K562 (cell line): ENCODE data around the gene MLLT11. TPM values are rescaled to one million over a fixed set of nuclear protein-coding genes. Genes with fewer than 3 reads are reported as not detected.

Source experiments
- ATAC-seq: fragments of 200-7000 bp; cut with Tn5 transposase; 3 replicates; pipeline ENCODE4 v1.9.1; 2020; ENCODE audit warnings: moderate library complexity
- BruUV-seq: library from RNA; stranded (reverse); fragments of 400-500 nt; replicated peaks from 2 replicates; lab custom pipeline; 2021; lab: Mats Ljungman, UMichigan
- CTCF ChIA-PET: fragments of 300-600 bp; formaldehyde crosslinking; extraction: SDS; loops from one replicate; lab custom pipeline; 2021; ENCODE audit warnings: low intra/inter-chr PET ratio; lab: Yijun Ruan, JAX
- POLR2A ChIA-PET: fragments of 300-600, 350-650 bp; sonication (Branson Sonifier 250); formaldehyde crosslinking; extraction: SDS; loops from one replicate; lab custom pipeline; 2021; ENCODE audit warnings: antibody characterized with exemption, inconsistent platforms; lab: Yijun Ruan, JAX
- DNase-seq, 4 experiments: peaks; one replicate each; pipeline versions ENCODE4 v3.0.0 to v3.0.0-alpha.2; 2011 to 2018; ENCODE audit warnings: low spot score in 3 of 4, mixed read lengths in 3 of 4; ENCODE audit errors: extremely low read depth in 1 of 4
- FAIRE-seq: peaks from 2 replicates; lab custom pipeline; 2011; peaks lifted over from hg19 to GRCh38; lab: Jason Lieb, UNC
- H2AFZ ChIP-seq: 2 replicates; pipeline ENCODE4 v1.6.0; 2011; ENCODE audit warnings: low read depth, low read length, control low read depth, inconsistent platforms
- H3K27ac ChIP-seq: fragments of 200-600 bp; 3 replicates; pipeline ENCODE4 v1.8.0; 2011; ENCODE audit warnings: low read depth, mild to moderate bottlenecking, control low read depth, inconsistent platforms, low read length, moderate library complexity, mixed read lengths; ENCODE audit errors: extremely low read depth
- H3K27me3 ChIP-seq, 2 experiments: fragments of 300-600 bp in 1 of 2; 2 replicates in 1 of 2; 3 replicates in 1 of 2; pipeline versions ENCODE4 v1.6.0 to v1.8.0; 2011; ENCODE audit warnings: inconsistent platforms in 2 of 2, low read length in 2 of 2, mild to moderate bottlenecking in 1 of 2, mixed read lengths in 1 of 2, moderate library complexity in 1 of 2; ENCODE audit not compliant: control insufficient read depth in 2 of 2, insufficient read depth in 2 of 2
- H3K36me3 ChIP-seq: fragments of 300-600 bp; 3 replicates; pipeline ENCODE4 v1.8.0; 2011; ENCODE audit warnings: mild to moderate bottlenecking, low read length, inconsistent platforms; ENCODE audit not compliant: control insufficient read depth, insufficient read depth
- H3K4me1 ChIP-seq, 2 experiments: fragments of 200-600 bp in 1 of 2; replicated peaks in 1 of 2; 2 replicates in 1 of 2; 3 replicates in 1 of 2; pipeline versions ENCODE4 v1.5.1 to v1.8.0; 2011; ENCODE audit warnings: inconsistent platforms in 2 of 2, low read length in 2 of 2, mild to moderate bottlenecking in 1 of 2, mixed read lengths in 1 of 2, moderate library complexity in 1 of 2; ENCODE audit not compliant: control insufficient read depth in 2 of 2, insufficient read depth in 2 of 2
- H3K4me2 ChIP-seq: 2 replicates; pipeline ENCODE4 v1.6.1; 2011; ENCODE audit warnings: low read length, control low read depth, inconsistent platforms, mixed read lengths; ENCODE audit not compliant: insufficient read depth
- H3K4me3 ChIP-seq: fragments of 200-600 bp; sonication (generic), shearing (Covaris generic); 2 replicates; pipeline ENCODE4 v1.5.1; 2016; ENCODE audit warnings: control low read depth, inconsistent platforms
- H3K79me2 ChIP-seq: fragments of 200-600 bp; 3 replicates; pipeline ENCODE4 v1.8.0; 2011; ENCODE audit warnings: low read length, inconsistent platforms; ENCODE audit not compliant: control insufficient read depth, insufficient read depth
- H3K9ac ChIP-seq, 2 experiments: 2 replicates each; pipeline versions ENCODE4 v1.6.0 to v1.6.1; 2011; ENCODE audit warnings: low read depth in 2 of 2, low read length in 2 of 2, control low read depth in 1 of 2, inconsistent platforms in 1 of 2, mild to moderate bottlenecking in 1 of 2, mixed read lengths in 1 of 2; ENCODE audit not compliant: insufficient read depth in 1 of 2
- H3K9me1 ChIP-seq: one replicate; pipeline ENCODE4 v1.6.0; 2011; ENCODE audit warnings: inconsistent platforms, mild to moderate bottlenecking, low read length, moderate library complexity; ENCODE audit not compliant: control insufficient read depth, insufficient read depth
- H3K9me3 ChIP-seq: replicated peaks from 2 replicates; pipeline ENCODE4 v1.5.1; 2011; ENCODE audit warnings: low read depth, low read length, inconsistent platforms; ENCODE audit not compliant: control insufficient read depth, insufficient read depth
- H4K20me1 ChIP-seq: replicated peaks from 2 replicates; pipeline ENCODE4 v1.6.1; 2011; ENCODE audit warnings: low read length, inconsistent platforms, mixed read lengths; ENCODE audit not compliant: control insufficient read depth, insufficient read depth
- ERF ChIP-seq: fragments of 450-650 bp; formaldehyde crosslinking; IDR thresholded peaks from 2 replicates; pipeline ENCODE4 v1.4.0; 2020; ENCODE audit warnings: mild to moderate bottlenecking, mixed read lengths
- GATA2 ChIP-seq: sonication (generic); formaldehyde crosslinking; IDR thresholded peaks from 2 replicates; pipeline ENCODE4 v1.4.0; 2020; ENCODE audit warnings: mild to moderate bottlenecking, missing genetic modification reagents
- POLR2A ChIP-seq: fragments of 450-650 bp; conservative IDR thresholded peaks from 2 replicates; pipeline ENCODE4 v1.6.1; 2016
- POLR2AphosphoS5 ChIP-seq: IDR thresholded peaks from 2 replicates; pipeline ENCODE4 v1.6.1; 2011; ENCODE audit warnings: mild to moderate bottlenecking, low read depth, low read length, moderate library complexity; ENCODE audit not compliant: control insufficient read depth, insufficient read depth
- POLR2G ChIP-seq: fragments of 200-400 bp; formaldehyde crosslinking; IDR thresholded peaks from 2 replicates; pipeline ENCODE4 v1.6.1; 2017; ENCODE audit warnings: low read depth, mild to moderate bottlenecking, antibody characterized with exemption, low read length, moderate library complexity
- POLR2H ChIP-seq: IDR thresholded peaks from 2 replicates; pipeline ENCODE4 v1.6.1; 2016; ENCODE audit warnings: missing genetic modification characterization, low read depth, mild to moderate bottlenecking, control low read depth, missing compliant biosample characterization, moderate library complexity
- RBFOX2 ChIP-seq: fragments of 200-400 bp; formaldehyde crosslinking; IDR thresholded peaks from 2 replicates; pipeline ENCODE4 v1.6.1; 2017; ENCODE audit warnings: low read depth, mild to moderate bottlenecking, low read length, moderate library complexity
- SUPT5H ChIP-seq: fragments of 450-650 bp; IDR thresholded peaks from 2 replicates; pipeline ENCODE4 v1.6.1; 2016
- TEAD2 ChIP-seq: fragments of 450-650 bp; IDR thresholded peaks from 2 replicates; pipeline ENCODE4 v1.6.1; 2016; ENCODE audit warnings: missing genetic modification characterization, control low read depth, missing compliant biosample characterization
- ZNF583 ChIP-seq: fragments of 250-450 bp; sonication (Bioruptor Pico); IDR thresholded peaks from 2 replicates; pipeline ENCODE4 v1.4.0; 2020
- ZNF717 ChIP-seq: fragments of 250-450 bp; sonication (Bioruptor Pico); IDR thresholded peaks from 2 replicates; pipeline ENCODE4 v1.5.0; 2021
- ZNF778 ChIP-seq: fragments of 450-650 bp; formaldehyde crosslinking; IDR thresholded peaks from 2 replicates; pipeline ENCODE4 v1.4.0; 2020; ENCODE audit warnings: mild to moderate bottlenecking, moderate library complexity
- WGBS: fragments of 100-300 bp; shearing (Covaris generic); methylation state at CpG from one replicate; pipeline ENCODE4 v1.1.6; 2016; ENCODE audit warnings: low coverage, mixed read lengths; ENCODE audit not compliant: insufficient coverage; ENCODE audit errors: missing lambda C conversion rate; 5-methylcytosine and 5-hydroxymethylcytosine counted together
- in situ Hi-C: fragments of 300-500 bp; cut with MboI; formaldehyde crosslinking; loops from 4 replicates; pipeline ENCODE4 v1.15.0; 2018; ENCODE audit warnings: inconsistent platforms, mixed read lengths
- intact Hi-C: fragments of 100-400 bp; cut with micrococcal nuclease; formaldehyde crosslinking; loops from 2 replicates; pipeline ENCODE4 v1.14.2; 2022
- polyA plus RNA-seq, 8 experiments: library from polyadenylated mRNA; depleted of rRNA in 4 of 8; stranded (reverse) in 5 of 8; unstranded in 3 of 8; fragments of >200 nt; fragmentation: Nextera tagmentation in 2 of 8; fragmentation: Illumina TruSeq in 1 of 8; extraction: Ambion mirVana in 2 of 8; extraction: Trizol in 1 of 8; gene quantifications; 2 replicates each; pipeline versions ENCODE4 v1.2.1 to v1.2.3, GENCODE V29; 2011 to 2014; ENCODE audit warnings: inconsistent platforms in 1 of 8, missing spikeins in 1 of 8
- total RNA-seq, 7 experiments: library from RNA; depleted of rRNA in 6 of 7; stranded (reverse); fragments of >200 nt in 6 of 7; fragmentation: Illumina TruSeq in 2 of 7; extraction: Trizol in 2 of 7; gene quantifications; 2 replicates each; pipeline versions ENCODE4 v1.2.1 to v1.2.3, GENCODE V29; 2011 to 2021; ENCODE audit warnings: low replicate concordance in 1 of 7
- TF ChIP-seq, protein P1 (sequence below): fragments of 450-650 bp; IDR thresholded peaks from 2 replicates; pipeline ENCODE4 v1.7.1; 2018; ENCODE audit warnings: mild to moderate bottlenecking, low read depth; ENCODE audit not compliant: partially characterized antibody
- TF ChIP-seq, protein P2 (sequence below): fragments of 450-650 bp; formaldehyde crosslinking; IDR thresholded peaks from 2 replicates; pipeline ENCODE4 v1.4.0; 2022; ENCODE audit warnings: missing genetic modification characterization
- TF ChIP-seq, protein P3 (sequence below), 2 experiments: fragments of 450-650 bp in 1 of 2; sonication (generic) in 1 of 2; formaldehyde crosslinking; conservative IDR thresholded peaks; 2 replicates each; pipeline versions ENCODE4 v1.4.0 to v1.8.1; 2020 to 2022; ENCODE audit warnings: mild to moderate bottlenecking in 1 of 2, missing genetic modification reagents in 1 of 2

MLLT11 gene
- total and polyA plus RNA-seq, 9 of the 15 experiments (the other 6 are each of a cell fraction or from before 2014, with no cell fraction given) = 12.1 to 91.0 (median 22.0) TPM

DNA sequence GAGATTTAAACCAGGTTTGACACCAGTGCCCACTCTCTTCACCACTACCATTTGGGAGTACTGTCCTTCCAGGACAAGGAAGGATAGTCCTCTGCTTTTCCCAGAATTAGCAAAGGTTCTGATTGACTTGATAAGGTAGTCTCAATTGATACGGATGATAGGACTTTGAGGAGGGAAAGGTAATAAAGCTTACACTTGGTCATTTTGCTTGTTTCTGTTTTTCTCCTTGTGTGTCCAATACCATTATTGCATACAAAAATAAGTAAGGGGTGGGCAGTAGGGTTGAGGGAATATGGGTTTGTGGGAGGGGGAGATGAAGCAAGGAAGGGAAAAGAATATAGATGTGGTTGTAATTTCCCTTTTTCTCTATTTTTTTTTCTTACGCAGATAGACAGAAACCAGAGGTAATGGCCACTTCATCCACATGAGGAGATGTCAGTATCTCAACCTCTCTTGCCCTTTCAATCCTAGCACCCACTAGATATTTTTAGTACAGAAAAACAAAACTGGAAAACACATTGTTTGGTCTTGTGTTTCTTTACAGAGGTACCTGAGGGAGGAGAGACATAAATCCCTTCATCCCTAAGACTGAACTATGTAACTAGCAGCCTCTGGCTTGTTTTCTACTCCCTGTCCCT lies 10.0 kb upstream of the MLLT11 start:
- ChIA-PET POLR2A (interaction anchor here (0.8 to 2.9 kb wide), 12 partner anchors 8 to 128 kb away, joined by 3 to 36 read pairs (median 5); partner anchors contain the start of genes BNIPL, CDC42SE1, MINDY1 and MLLT11), CTCF (no interaction called here)
- Histone ChIP-seq H3K79me2 (peaks cover 32% of the 10 kb centered on the region), H3K36me3 (peaks cover 54% of the 10 kb centered on the region), H3K4me1 (peaks cover 24 to 35% of the 10 kb centered on the region in 2 experiments), H3K4me2 (peak overlapping the region; percentile 6; the same call in 1 of the 2 replicates)
- no peak for DNase-seq
- intact Hi-C loops = no loop called here
- TF ChIP-seq ZNF583 (no peak), ZNF717 (CRISPR knock-in tag) (0 out of 2 replicates have a peak, but pooled peaks have one; percentile 18), GATA2 (CRISPR knock-in tag) (0 out of 2 replicates have a peak, but pooled peaks have one; percentile 9), POLR2A (peak; percentile 74), ERF (CRISPR knock-in tag) (no peak), POLR2G (peak; percentile 42; the same call in 1 of the 2 replicates), POLR2H (tag) (peak; percentile 13; the same call in 1 of the 2 replicates), SUPT5H (peak; percentile 74), ZNF778 (no peak), TEAD2 (no peak), POLR2AphosphoS5 (peak; percentile 17), RBFOX2 (0 out of 2 replicates have a peak, but pooled peaks have one; percentile 22)
- TF ChIP-seq, protein P1, sequence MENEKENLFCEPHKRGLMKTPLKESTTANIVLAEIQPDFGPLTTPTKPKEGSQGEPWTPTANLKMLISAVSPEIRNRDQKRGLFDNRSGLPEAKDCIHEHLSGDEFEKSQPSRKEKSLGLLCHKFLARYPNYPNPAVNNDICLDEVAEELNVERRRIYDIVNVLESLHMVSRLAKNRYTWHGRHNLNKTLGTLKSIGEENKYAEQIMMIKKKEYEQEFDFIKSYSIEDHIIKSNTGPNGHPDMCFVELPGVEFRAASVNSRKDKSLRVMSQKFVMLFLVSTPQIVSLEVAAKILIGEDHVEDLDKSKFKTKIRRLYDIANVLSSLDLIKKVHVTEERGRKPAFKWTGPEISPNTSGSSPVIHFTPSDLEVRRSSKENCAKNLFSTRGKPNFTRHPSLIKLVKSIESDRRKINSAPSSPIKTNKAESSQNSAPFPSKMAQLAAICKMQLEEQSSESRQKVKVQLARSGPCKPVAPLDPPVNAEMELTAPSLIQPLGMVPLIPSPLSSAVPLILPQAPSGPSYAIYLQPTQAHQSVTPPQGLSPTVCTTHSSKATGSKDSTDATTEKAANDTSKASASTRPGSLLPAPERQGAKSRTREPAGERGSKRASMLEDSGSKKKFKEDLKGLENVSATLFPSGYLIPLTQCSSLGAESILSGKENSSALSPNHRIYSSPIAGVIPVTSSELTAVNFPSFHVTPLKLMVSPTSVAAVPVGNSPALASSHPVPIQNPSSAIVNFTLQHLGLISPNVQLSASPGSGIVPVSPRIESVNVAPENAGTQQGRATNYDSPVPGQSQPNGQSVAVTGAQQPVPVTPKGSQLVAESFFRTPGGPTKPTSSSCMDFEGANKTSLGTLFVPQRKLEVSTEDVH = peak; percentile 64
- TF ChIP-seq, protein P2, sequence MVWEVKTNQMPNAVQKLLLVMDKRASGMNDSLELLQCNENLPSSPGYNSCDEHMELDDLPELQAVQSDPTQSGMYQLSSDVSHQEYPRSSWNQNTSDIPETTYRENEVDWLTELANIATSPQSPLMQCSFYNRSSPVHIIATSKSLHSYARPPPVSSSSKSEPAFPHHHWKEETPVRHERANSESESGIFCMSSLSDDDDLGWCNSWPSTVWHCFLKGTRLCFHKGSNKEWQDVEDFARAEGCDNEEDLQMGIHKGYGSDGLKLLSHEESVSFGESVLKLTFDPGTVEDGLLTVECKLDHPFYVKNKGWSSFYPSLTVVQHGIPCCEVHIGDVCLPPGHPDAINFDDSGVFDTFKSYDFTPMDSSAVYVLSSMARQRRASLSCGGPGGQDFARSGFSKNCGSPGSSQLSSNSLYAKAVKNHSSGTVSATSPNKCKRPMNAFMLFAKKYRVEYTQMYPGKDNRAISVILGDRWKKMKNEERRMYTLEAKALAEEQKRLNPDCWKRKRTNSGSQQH (CRISPR knock-in tag) = peak; percentile 26; the same call in 1 of the 2 replicates
- TF ChIP-seq, protein P3, sequence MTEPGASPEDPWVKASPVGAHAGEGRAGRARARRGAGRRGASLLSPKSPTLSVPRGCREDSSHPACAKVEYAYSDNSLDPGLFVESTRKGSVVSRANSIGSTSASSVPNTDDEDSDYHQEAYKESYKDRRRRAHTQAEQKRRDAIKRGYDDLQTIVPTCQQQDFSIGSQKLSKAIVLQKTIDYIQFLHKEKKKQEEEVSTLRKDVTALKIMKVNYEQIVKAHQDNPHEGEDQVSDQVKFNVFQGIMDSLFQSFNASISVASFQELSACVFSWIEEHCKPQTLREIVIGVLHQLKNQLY (CRISPR knock-in tag; conservative IDR thresholded peaks at IDR 0.05) = no peak
- TF ChIP-seq, all 486 proteins: peak for 10
- BruUV-seq = no TSS peak
- FAIRE-seq (no peak), ATAC-seq (no peak)
- Histone ChIP-seq H3K27ac (no peak overlapping the region), H3K9ac (no peak overlapping the region), H3K27me3 (no peaks in the 10 kb centered on the region), H4K20me1 (0 out of 2 replicates have a peak, but pooled peaks cover 3% of the 10 kb centered on the region), H3K9me3 (no peaks in the 10 kb centered on the region), H2AFZ (no peak overlapping the region), H3K4me3 (no peak overlapping the region), H3K9me1 (peaks cover 2% of the 10 kb centered on the region)
- in situ Hi-C loops = no loop called here
- WGBS = 60% methylated on average over 1 of the region's 2 CpGs
